Calu3 (cell line): ENCODE measurements around the gene DNER. TPM values are rescaled to one million over a fixed set of nuclear protein-coding genes. Genes with fewer than 3 reads are reported as not detected.

Experiments
- BruUV-seq: library from RNA; stranded (reverse); fragments of 400-500 nt; replicated peaks from 2 replicates; lab custom pipeline; 2021; lab: Mats Ljungman, UMichigan
- CTCF ChIA-PET: fragments of 300-600 bp; sonication (Branson Sonifier 250); formaldehyde crosslinking; loops from one replicate; lab custom pipeline; 2022; ENCODE audit warnings: antibody characterized with exemption; lab: Charles Lee
- DNase-seq: peaks from one replicate; pipeline ENCODE4 v3.0.0; 2022
- H3K27ac Mint-ChIP-seq: one replicate; pipeline ENCODE4 v1.8.0; 2022; ENCODE audit warnings: mixed read lengths; ENCODE audit not compliant: unreplicated experiment
- H3K27me3 Mint-ChIP-seq: one replicate; pipeline ENCODE4 v1.8.0; 2022; ENCODE audit warnings: mixed read lengths; ENCODE audit not compliant: unreplicated experiment
- H3K36me3 Mint-ChIP-seq: one replicate; pipeline ENCODE4 v1.8.0; 2022; ENCODE audit warnings: mild to moderate bottlenecking, moderate library complexity, mixed read lengths; ENCODE audit not compliant: insufficient read depth, unreplicated experiment
- H3K4me1 Mint-ChIP-seq: one replicate; pipeline ENCODE4 v1.8.0; 2022; ENCODE audit warnings: mild to moderate bottlenecking, low read depth, mixed read lengths; ENCODE audit not compliant: unreplicated experiment
- H3K4me3 Mint-ChIP-seq: one replicate; pipeline ENCODE4 v1.8.0; 2022; ENCODE audit warnings: mild to moderate bottlenecking, low read depth, moderate library complexity, mixed read lengths; ENCODE audit not compliant: unreplicated experiment
- H3K9me3 Mint-ChIP-seq: one replicate; pipeline ENCODE4 v1.8.0; 2022; ENCODE audit warnings: low read depth, mixed read lengths; ENCODE audit not compliant: unreplicated experiment
- CTCF ChIP-seq: fragments of 200-600 bp; IDR thresholded peaks from one replicate; pipeline ENCODE4 v1.8.0; 2022; ENCODE audit warnings: antibody characterized with exemption; ENCODE audit not compliant: unreplicated experiment
- intact Hi-C: fragments of 100-400 bp; cut with micrococcal nuclease; formaldehyde crosslinking; loops from one replicate; pipeline ENCODE4 v1.10.0; 2022; ENCODE audit not compliant: unreplicated experiment
- total RNA-seq: library from RNA; stranded (reverse); gene quantifications from 2 replicates; pipeline ENCODE4 v1.2.3, GENCODE V29; 2022

The DNER gene
- total RNA-seq, 1 experiment from 2014 or later: 1.1 TPM

GRCh38 chr2:229490167-229490566, 224.2 kb downstream of the DNER start:
- no peaks in the 10 kb centered on the region for H3K27me3 Mint-ChIP-seq

GRCh38 chr2:229489016-229489415, 225.3 kb downstream of the DNER start:
- no peaks in the 10 kb centered on the region for H3K4me1 Mint-ChIP-seq
- no TSS peak for BruUV-seq
- no peak for TF ChIP-seq CTCF
- no peak for DNase-seq
- CTCF ChIA-PET: no interaction called here
- H3K27me3 Mint-ChIP-seq: no peaks in the 10 kb centered on the region
- intact Hi-C loops: no loop called here
- H3K9me3 Mint-ChIP-seq: peaks cover 8% of the 10 kb centered on the region
- no peaks in the 10 kb centered on the region for H3K36me3 Mint-ChIP-seq
- no peak overlapping the region for H3K27ac Mint-ChIP-seq
- H3K4me3 Mint-ChIP-seq: no peak overlapping the region

More at GRCh38 chr2:229490167-229490566, 224.2 kb downstream of the DNER start:
- Mint-ChIP-seq H3K4me3 (no peak overlapping the region), H3K9me3 (peaks cover 8% of the 10 kb centered on the region), H3K36me3 (no peaks in the 10 kb centered on the region), H3K4me1 (no peaks in the 10 kb centered on the region), H3K27ac (no peak overlapping the region)
- no peak for DNase-seq
- intact Hi-C loops: no loop called here
- CTCF ChIA-PET: no interaction called here
- TF ChIP-seq CTCF: no peak
- no TSS peak for BruUV-seq

GRCh38 chr2:229488232-229488631, 226.1 kb downstream of the DNER start:
- Mint-ChIP-seq H3K9me3 (peaks cover 8% of the 10 kb centered on the region), H3K27ac (no peak overlapping the region), H3K4me1 (no peaks in the 10 kb centered on the region), H3K4me3 (no peak overlapping the region), H3K36me3 (no peaks in the 10 kb centered on the region), H3K27me3 (no peaks in the 10 kb centered on the region)
- intact Hi-C loops: no loop called here
- CTCF ChIA-PET: no interaction called here
- no peak for DNase-seq
- no peak for TF ChIP-seq CTCF
- BruUV-seq: no TSS peak

- H3K36me3 Mint-ChIP-seq: no peaks in the 10 kb centered on the region
- CTCF ChIA-PET: no interaction called here
- H3K4me3 Mint-ChIP-seq: no peak overlapping the region
- no peak for TF ChIP-seq CTCF
- no peaks in the 10 kb centered on the region for H3K4me1 Mint-ChIP-seq
- H3K9me3 Mint-ChIP-seq: peaks cover 8% of the 10 kb centered on the region
- intact Hi-C loops: no loop called here
- no peak for DNase-seq
- no peak overlapping the region for H3K27ac Mint-ChIP-seq
- no peaks in the 10 kb centered on the region for H3K27me3 Mint-ChIP-seq
- BruUV-seq: no TSS peak
Observed at GRCh38 chr2:229486673-229487072, 227.7 kb downstream of the DNER start.
